CD4-positive, alpha-beta T cell treated with Interleukin-2 at 100 ng/mL for 4 hours (primary cell): Measurements from ENCODE around the gene PDZD7.
"Not testable (repeated sequence)": the region's sequence is repeated elsewhere in the genome, so short reads cannot be mapped to it uniquely, and the experiment has no call there.

Source experiments
- DNase-seq: peaks from one replicate; pipeline ENCODE4 v3.0.0-alpha.2; 2020; ENCODE audit warnings: low spot score

PDZD7 gene

GRCh38 chr10:101040851-101041250 is 9.9 kb upstream of the PDZD7 start:
- no peak for DNase-seq

GRCh38 chr10:101040061-101040460 is 9.1 kb upstream of the PDZD7 start:
- no peak for DNase-seq

GRCh38 chr10:101038484-101038883 is 7.6 kb upstream of the PDZD7 start:
- no peak for DNase-seq

- no peak for DNase-seq
Observed at GRCh38 chr10:101036726-101037125, 5.8 kb upstream of the PDZD7 start.

GRCh38 chr10:101035916-101036702 is 5.2 kb upstream of the PDZD7 start:
- no peak for DNase-seq

GRCh38 chr10:101035314-101035713 is 4.4 kb upstream of the PDZD7 start:
- DNase-seq, result no peak

GRCh38 chr10:101034404-101034803 is 3.5 kb upstream of the PDZD7 start:
- DNase-seq, result not testable (repeated sequence)

- no peak for DNase-seq
Observed at GRCh38 chr10:101033276-101033675, 2.3 kb upstream of the PDZD7 start.

- peak; percentile 70 for DNase-seq
Observed at GRCh38 chr10:101032637-101033224, 1.8 kb upstream of the PDZD7 start.

GRCh38 chr10:101031796-101032636 is 1.1 kb upstream of the PDZD7 start:
- peak; percentile 74 for DNase-seq

- DNase-seq, result no peak
Observed at GRCh38 chr10:101030496-101031127, 317 bp downstream of the PDZD7 start.

- DNase-seq, result no peak
Observed at GRCh38 chr10:101029520-101030295, 1.2 kb downstream of the PDZD7 start.

GRCh38 chr10:101028446-101029337 is 2.2 kb downstream of the PDZD7 start:
- no peak for DNase-seq

- no peak for DNase-seq
Observed at GRCh38 chr10:101027106-101027720, 3.7 kb downstream of the PDZD7 start.

- no peak for DNase-seq
Observed at GRCh38 chr10:101022967-101023705, 7.8 kb downstream of the PDZD7 start.

- no peak for DNase-seq
Observed at GRCh38 chr10:101021692-101022251, 9.2 kb downstream of the PDZD7 start.

GRCh38 chr10:101021239-101021638 is 9.7 kb downstream of the PDZD7 start:
- DNase-seq, result no peak

- no peak for DNase-seq
Observed at GRCh38 chr10:101020427-101021075, 10.4 kb downstream of the PDZD7 start.

- no peak for DNase-seq
Observed at GRCh38 chr10:101019440-101019703, 11.6 kb downstream of the PDZD7 start.
